H9 (cell line): Measurements from ENCODE around the gene BACH2. TPM values are rescaled to one million over a fixed set of nuclear protein-coding genes. Genes with fewer than 3 reads are reported as not detected.

ENCODE experiments used
- DNase-seq: peaks from one replicate; pipeline ENCODE4 v3.0.0-alpha.2; 2017
- H2AFZ ChIP-seq: one replicate; pipeline ENCODE4 v1.6.1; 2013; ENCODE audit warnings: mild to moderate bottlenecking, low read length, control low read depth, moderate library complexity
- H2AK5ac ChIP-seq: 2 replicates; pipeline ENCODE4 v1.6.1; 2013; ENCODE audit warnings: low read length, control low read depth, mixed read lengths; ENCODE audit not compliant: insufficient read length
- H2BK120ac ChIP-seq: one replicate; pipeline ENCODE4 v1.6.1; 2013; ENCODE audit warnings: low read depth, mild to moderate bottlenecking, low read length, control low read depth, inconsistent platforms; ENCODE audit not compliant: poor library complexity, severe bottlenecking
- H2BK12ac ChIP-seq: 2 replicates; pipeline ENCODE4 v1.6.1; 2013; ENCODE audit warnings: low read length, control low read depth, mixed read lengths, low read depth; ENCODE audit not compliant: insufficient read length
- H2BK15ac ChIP-seq: 2 replicates; pipeline ENCODE4 v1.6.1; 2013; ENCODE audit warnings: low read depth, low read length, control low read depth
- H2BK20ac ChIP-seq: one replicate; pipeline ENCODE4 v1.6.1; 2013; ENCODE audit warnings: low read depth, mild to moderate bottlenecking, low read length, control low read depth, inconsistent platforms; ENCODE audit not compliant: poor library complexity, severe bottlenecking
- H2BK5ac ChIP-seq: 2 replicates; pipeline ENCODE4 v1.6.1; 2013; ENCODE audit warnings: low read length, control low read depth, mixed read lengths; ENCODE audit not compliant: insufficient read length
- H3K14ac ChIP-seq: 2 replicates; pipeline ENCODE4 v1.6.1; 2013; ENCODE audit warnings: low read length, control low read depth; ENCODE audit not compliant: insufficient read depth
- H3K18ac ChIP-seq: 2 replicates; pipeline ENCODE4 v1.6.1; 2013; ENCODE audit warnings: low read depth, mild to moderate bottlenecking, mixed read lengths, low read length, control low read depth; ENCODE audit not compliant: insufficient read length
- H3K23ac ChIP-seq: 2 replicates; pipeline ENCODE4 v1.6.1; 2013; ENCODE audit warnings: low read length, control low read depth, mixed read lengths, low read depth; ENCODE audit not compliant: insufficient read length
- H3K23me2 ChIP-seq: 2 replicates; pipeline ENCODE4 v1.6.1; 2013; ENCODE audit warnings: low read depth, mild to moderate bottlenecking, mixed read lengths, low read length, control low read depth; ENCODE audit not compliant: insufficient read length, poor library complexity, severe bottlenecking
- H3K27ac ChIP-seq: 2 replicates; pipeline ENCODE4 v1.5.1; 2013; ENCODE audit warnings: low read length, control low read depth, mixed read lengths, low read depth; ENCODE audit not compliant: insufficient read length
- H3K27me3 ChIP-seq: 2 replicates; pipeline ENCODE4 v1.6.1; 2013; ENCODE audit warnings: low read length, control low read depth, inconsistent platforms; ENCODE audit not compliant: insufficient read depth
- H3K4ac ChIP-seq: 2 replicates; pipeline ENCODE4 v1.6.1; 2013; ENCODE audit warnings: low read depth, mild to moderate bottlenecking, control low read depth, inconsistent platforms, low read length, moderate library complexity
- H3K4me1 ChIP-seq: 2 replicates; pipeline ENCODE4 v1.6.1; 2013; ENCODE audit warnings: low read length, control low read depth, inconsistent platforms; ENCODE audit not compliant: insufficient read depth
- H3K4me2 ChIP-seq: 2 replicates; pipeline ENCODE4 v1.6.1; 2013; ENCODE audit warnings: low read length, control low read depth, mixed read lengths; ENCODE audit not compliant: insufficient read length, insufficient read depth
- H3K56ac ChIP-seq: 2 replicates; pipeline ENCODE4 v1.6.1; 2013; ENCODE audit warnings: low read depth, mild to moderate bottlenecking, mixed read lengths, low read length, control low read depth; ENCODE audit not compliant: insufficient read length
- H3K79me1 ChIP-seq: 2 replicates; pipeline ENCODE4 v1.6.1; 2013; ENCODE audit warnings: low read depth, mild to moderate bottlenecking, moderate library complexity, low read length, control low read depth, inconsistent platforms; ENCODE audit not compliant: insufficient read depth, poor library complexity, severe bottlenecking
- H3K79me2 ChIP-seq: 2 replicates; pipeline ENCODE4 v1.6.1; 2013; ENCODE audit warnings: low read length, control low read depth, inconsistent platforms; ENCODE audit not compliant: insufficient read depth
- H3K9ac ChIP-seq: 2 replicates; pipeline ENCODE4 v1.6.1; 2013; ENCODE audit warnings: low read length, control low read depth, mixed read lengths; ENCODE audit not compliant: insufficient read length; ENCODE audit errors: extremely low read depth
- H3K9me3 ChIP-seq: one replicate; pipeline ENCODE4 v1.6.1; 2013; ENCODE audit warnings: low read depth, low read length, inconsistent platforms; ENCODE audit not compliant: control insufficient read depth
- H3T11ph ChIP-seq: one replicate; pipeline ENCODE4 v1.6.1; 2013; ENCODE audit warnings: mild to moderate bottlenecking, low read length, control low read depth, inconsistent platforms
- H4K20me1 ChIP-seq: one replicate; pipeline ENCODE4 v1.6.1; 2013; ENCODE audit not compliant: control insufficient read depth, insufficient read length, insufficient read depth
- H4K5ac ChIP-seq: 2 replicates; pipeline ENCODE4 v1.6.1; 2013; ENCODE audit warnings: low read depth, mild to moderate bottlenecking, mixed read lengths, low read length, control low read depth; ENCODE audit not compliant: insufficient read length
- H4K8ac ChIP-seq: replicated peaks from 2 replicates; pipeline ENCODE4 v1.6.1; 2013; ENCODE audit warnings: low read length, control low read depth, mixed read lengths, low read depth; ENCODE audit not compliant: insufficient read length
- H4K91ac ChIP-seq: 2 replicates; pipeline ENCODE4 v1.6.1; 2013; ENCODE audit warnings: low read depth, mild to moderate bottlenecking, moderate library complexity, mixed read lengths, low read length, control low read depth; ENCODE audit not compliant: insufficient read length
- H3K27ac Mint-ChIP-seq, 3 experiments: 2 replicates in 2 of 3; 3 replicates in 1 of 3; pipeline ENCODE4 v1.8.0; 2020 to 2021; ENCODE audit warnings: mixed read lengths in 3 of 3, mild to moderate bottlenecking in 1 of 3, moderate library complexity in 1 of 3
- H3K27me3 Mint-ChIP-seq: 2 replicates; pipeline ENCODE4 v1.8.0; 2021; ENCODE audit warnings: low read depth, mild to moderate bottlenecking, moderate library complexity, mixed read lengths
- H3K36me3 Mint-ChIP-seq, 3 experiments: 2 replicates in 2 of 3; 3 replicates in 1 of 3; pipeline ENCODE4 v1.8.0; 2020 to 2021; ENCODE audit warnings: low read depth in 3 of 3, mixed read lengths in 3 of 3; ENCODE audit not compliant: insufficient read depth in 1 of 3
- H3K4me1 Mint-ChIP-seq, 2 experiments: 2 replicates each; pipeline ENCODE4 v1.8.0; 2020; ENCODE audit warnings: mixed read lengths in 2 of 2
- H3K4me3 Mint-ChIP-seq, 2 experiments: 2 replicates in 1 of 2; 3 replicates in 1 of 2; pipeline ENCODE4 v1.8.0; 2020 to 2021; ENCODE audit warnings: mild to moderate bottlenecking in 2 of 2, mixed read lengths in 2 of 2, moderate library complexity in 1 of 2
- H3K9me3 Mint-ChIP-seq, 2 experiments: 2 replicates in 1 of 2; 3 replicates in 1 of 2; pipeline ENCODE4 v1.8.0; 2020; ENCODE audit warnings: mild to moderate bottlenecking in 2 of 2, mixed read lengths in 2 of 2, moderate library complexity in 1 of 2
- WGBS: extraction: QIAGEN DNeasy Blood & Tissue Kit; methylation state at CpG from one replicate; pipeline ENCODE4 v1.1.7; 2013; ENCODE audit warnings: missing lambda C conversion rate, low lambda C conversion rate, mixed read lengths; ENCODE audit not compliant: insufficient read length; ENCODE audit errors: extremely low coverage; 5-methylcytosine and 5-hydroxymethylcytosine counted together
- total RNA-seq: library from RNA; stranded (reverse); gene quantifications from 2 replicates; pipeline ENCODE4 v1.2.1, GENCODE V29; 2021
- TF ChIP-seq, protein P1 (sequence below): fragments of 200-600 bp; sonication (generic); conservative IDR thresholded peaks from 3 replicates; pipeline ENCODE4 v1.8.0; 2021; ENCODE audit warnings: antibody characterized with exemption, mild to moderate bottlenecking

BACH2 gene
- total RNA-seq, 1 experiment from 2014 or later, result 2.0 TPM

DNA sequence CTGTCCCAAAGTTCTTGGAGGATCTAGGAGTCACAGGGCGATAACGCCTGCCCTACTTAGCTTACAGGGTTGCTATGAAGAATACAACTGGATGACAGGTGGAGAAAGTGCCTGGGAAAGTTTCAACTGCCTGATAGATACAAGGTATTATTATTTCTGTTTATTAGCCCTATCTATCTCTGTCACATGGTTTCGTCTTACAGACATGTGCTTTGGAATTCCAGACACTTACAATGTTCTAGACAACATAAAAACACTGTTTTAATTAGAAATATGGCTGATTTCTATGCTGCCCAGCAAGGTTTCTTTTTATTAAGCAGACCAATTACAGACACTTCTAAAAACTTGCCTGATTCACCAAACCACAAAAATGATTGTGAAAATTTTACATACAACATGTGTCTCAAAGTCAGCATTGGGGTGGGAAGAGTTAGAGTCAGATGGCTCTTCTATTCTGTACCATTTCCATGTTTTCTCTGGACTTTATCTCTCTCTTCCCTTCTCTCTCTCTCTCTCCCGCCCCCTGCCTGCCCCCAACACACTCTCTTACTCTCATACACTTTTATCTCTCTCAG lies 352.4 kb downstream of the BACH2 start:
- H3K4me2 ChIP-seq, result no peak overlapping the region
- no peak overlapping the region for H3K56ac ChIP-seq
- H3K9ac ChIP-seq, result no peak overlapping the region
- no peaks in the 10 kb centered on the region for H3K79me1 ChIP-seq
- H2BK5ac ChIP-seq, result no peak overlapping the region
- no peaks in the 10 kb centered on the region for H3K4me1 ChIP-seq
- no peak overlapping the region for H3K27ac Mint-ChIP-seq
- H4K8ac ChIP-seq, result no peak overlapping the region
- H3T11ph ChIP-seq, result no peak overlapping the region
- H3K23me2 ChIP-seq, result no peaks in the 10 kb centered on the region
- no peak overlapping the region for H3K4me3 Mint-ChIP-seq
- H3K27me3 ChIP-seq, result no peaks in the 10 kb centered on the region
- no peak overlapping the region for H2BK120ac ChIP-seq
- H2BK15ac ChIP-seq, result no peak overlapping the region
- H4K5ac ChIP-seq, result no peak overlapping the region
- TF ChIP-seq, protein P1, sequence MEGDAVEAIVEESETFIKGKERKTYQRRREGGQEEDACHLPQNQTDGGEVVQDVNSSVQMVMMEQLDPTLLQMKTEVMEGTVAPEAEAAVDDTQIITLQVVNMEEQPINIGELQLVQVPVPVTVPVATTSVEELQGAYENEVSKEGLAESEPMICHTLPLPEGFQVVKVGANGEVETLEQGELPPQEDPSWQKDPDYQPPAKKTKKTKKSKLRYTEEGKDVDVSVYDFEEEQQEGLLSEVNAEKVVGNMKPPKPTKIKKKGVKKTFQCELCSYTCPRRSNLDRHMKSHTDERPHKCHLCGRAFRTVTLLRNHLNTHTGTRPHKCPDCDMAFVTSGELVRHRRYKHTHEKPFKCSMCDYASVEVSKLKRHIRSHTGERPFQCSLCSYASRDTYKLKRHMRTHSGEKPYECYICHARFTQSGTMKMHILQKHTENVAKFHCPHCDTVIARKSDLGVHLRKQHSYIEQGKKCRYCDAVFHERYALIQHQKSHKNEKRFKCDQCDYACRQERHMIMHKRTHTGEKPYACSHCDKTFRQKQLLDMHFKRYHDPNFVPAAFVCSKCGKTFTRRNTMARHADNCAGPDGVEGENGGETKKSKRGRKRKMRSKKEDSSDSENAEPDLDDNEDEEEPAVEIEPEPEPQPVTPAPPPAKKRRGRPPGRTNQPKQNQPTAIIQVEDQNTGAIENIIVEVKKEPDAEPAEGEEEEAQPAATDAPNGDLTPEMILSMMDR, result no peak
- no peaks in the 10 kb centered on the region for H3K79me2 ChIP-seq
- no peak overlapping the region for H3K14ac ChIP-seq
- H3K9me3 Mint-ChIP-seq, result no peaks in the 10 kb centered on the region
- H3K9me3 ChIP-seq, result no peaks in the 10 kb centered on the region
- no peak overlapping the region for H3K18ac ChIP-seq
- no peaks in the 10 kb centered on the region for H4K20me1 ChIP-seq
- H3K27me3 Mint-ChIP-seq, result no peaks in the 10 kb centered on the region
- H2AFZ ChIP-seq, result no peak overlapping the region
- no CpG with 5 or more reads among the region's 4 CpGs for WGBS
- no peak overlapping the region for H4K91ac ChIP-seq
- no peaks in the 10 kb centered on the region for H3K36me3 Mint-ChIP-seq
- H3K4me1 Mint-ChIP-seq, result no peaks in the 10 kb centered on the region
- no peak overlapping the region for H3K23ac ChIP-seq
- H3K4ac ChIP-seq, result no peak overlapping the region
- no peak overlapping the region for H2BK12ac ChIP-seq
- no peak overlapping the region for H2AK5ac ChIP-seq
- H2BK20ac ChIP-seq, result no peak overlapping the region
- no peak for DNase-seq
- no peak overlapping the region for H3K27ac ChIP-seq
